Measurements from ENCODE around the gene PRKG1.

GRCh38 chr10:52019656-52020055 is 945.4 kb downstream of the PRKG1 start:
- TF ChIP-seq CTCF (IDR thresholded peaks at IDR 0.05) = no peak
- no peak for TF ChIP-seq EZH2 (IDR thresholded peaks at IDR 0.05; ENCODE audit: borderline replicate concordance, insufficient read depth, low read depth, low read length, poor library complexity, severe bottlenecking)

Data from B cell (primary cell).